GF-D8 (cell line): ENCODE results near the gene C6orf47.
A peak's percentile ranks its signal among the peaks of the same experiment; 100 is the strongest.

Source experiments
- DNase-seq: peaks from one replicate; lab custom pipeline; 2025; lab: John Stamatoyannopoulos, UW

Gene C6orf47

DNA sequence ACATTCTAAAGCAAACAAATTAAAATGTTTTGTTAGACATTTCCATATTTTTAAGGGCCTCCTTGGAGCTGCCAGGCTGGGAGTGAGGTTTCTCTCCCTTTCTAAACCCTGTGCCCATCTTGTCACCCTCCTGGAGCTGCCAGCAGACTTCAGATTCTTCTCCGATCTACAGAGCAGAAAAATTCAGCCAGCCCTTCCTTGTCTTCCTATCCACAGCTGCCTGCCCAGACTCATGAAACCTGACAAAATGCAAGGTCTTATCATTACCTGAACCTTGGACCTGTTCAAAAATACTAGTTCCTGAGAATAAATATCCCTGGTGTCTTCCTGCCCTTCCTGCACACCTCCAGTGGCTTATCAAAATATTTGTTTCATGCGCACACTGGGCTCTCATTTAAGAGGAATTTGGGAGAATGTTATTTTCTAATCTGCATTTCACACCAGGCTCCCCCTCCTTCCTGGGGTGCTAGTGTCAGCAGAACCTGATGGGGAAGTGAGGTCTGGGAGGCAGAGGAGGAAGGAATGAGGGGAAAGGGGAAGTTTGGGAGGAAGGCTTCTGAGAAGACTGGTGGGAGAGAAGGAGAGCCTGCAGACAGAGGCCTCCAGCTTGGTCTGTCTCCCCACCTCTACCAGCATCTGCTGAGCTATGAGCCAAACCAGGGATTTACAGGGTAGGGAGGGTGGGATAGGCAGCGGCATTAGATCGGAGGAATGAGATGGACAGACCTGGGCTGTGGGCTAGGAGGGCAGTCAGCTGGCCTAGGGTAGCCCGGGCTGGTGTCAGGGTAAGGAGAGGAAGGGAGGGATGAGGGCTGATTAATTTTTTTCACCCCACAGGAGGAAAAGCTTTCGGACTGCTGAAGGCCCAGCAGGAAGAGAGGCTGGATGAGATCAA lies 45.6 kb downstream of the C6orf47 start, which contains the start of gene AIF1:
AIF1 (plus strand) TSS at position 551 of the 895 bp plus-strand sequence; CDS start at position 647, 96 bp downstream.
- peak; percentile 51 for DNase-seq

DNA sequence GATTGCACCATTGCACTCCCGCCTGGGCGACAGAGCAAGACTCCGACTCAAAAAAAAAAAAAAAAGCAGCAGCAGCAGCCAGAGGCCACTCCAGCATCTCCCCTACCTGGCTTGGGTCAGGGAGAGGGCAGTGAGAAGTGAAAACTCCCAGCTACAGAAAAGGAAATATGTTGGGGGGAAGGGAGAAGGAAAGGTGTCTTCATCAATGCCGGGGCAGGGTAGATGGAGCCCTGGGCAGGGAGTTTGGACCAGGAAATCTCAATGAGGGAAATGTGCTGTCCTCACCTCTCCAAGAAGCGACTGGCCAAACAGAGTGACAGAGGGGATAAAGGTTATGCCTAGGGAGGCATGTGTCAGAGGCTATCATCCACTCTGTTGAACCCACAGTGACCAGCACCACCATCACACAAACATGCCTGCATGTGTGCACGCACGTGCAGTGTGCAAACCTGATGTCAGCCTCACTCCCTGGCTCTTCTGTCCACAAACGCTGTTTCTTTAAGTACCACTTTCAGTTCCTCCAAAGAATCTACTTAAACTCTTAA lies 46.4 kb downstream of the C6orf47 start:
- peak; percentile 24 for DNase-seq

GRCh38 chr6:31610968-31611367 lies 49.6 kb downstream of the C6orf47 start:
- DNase-seq = no peak

DNA sequence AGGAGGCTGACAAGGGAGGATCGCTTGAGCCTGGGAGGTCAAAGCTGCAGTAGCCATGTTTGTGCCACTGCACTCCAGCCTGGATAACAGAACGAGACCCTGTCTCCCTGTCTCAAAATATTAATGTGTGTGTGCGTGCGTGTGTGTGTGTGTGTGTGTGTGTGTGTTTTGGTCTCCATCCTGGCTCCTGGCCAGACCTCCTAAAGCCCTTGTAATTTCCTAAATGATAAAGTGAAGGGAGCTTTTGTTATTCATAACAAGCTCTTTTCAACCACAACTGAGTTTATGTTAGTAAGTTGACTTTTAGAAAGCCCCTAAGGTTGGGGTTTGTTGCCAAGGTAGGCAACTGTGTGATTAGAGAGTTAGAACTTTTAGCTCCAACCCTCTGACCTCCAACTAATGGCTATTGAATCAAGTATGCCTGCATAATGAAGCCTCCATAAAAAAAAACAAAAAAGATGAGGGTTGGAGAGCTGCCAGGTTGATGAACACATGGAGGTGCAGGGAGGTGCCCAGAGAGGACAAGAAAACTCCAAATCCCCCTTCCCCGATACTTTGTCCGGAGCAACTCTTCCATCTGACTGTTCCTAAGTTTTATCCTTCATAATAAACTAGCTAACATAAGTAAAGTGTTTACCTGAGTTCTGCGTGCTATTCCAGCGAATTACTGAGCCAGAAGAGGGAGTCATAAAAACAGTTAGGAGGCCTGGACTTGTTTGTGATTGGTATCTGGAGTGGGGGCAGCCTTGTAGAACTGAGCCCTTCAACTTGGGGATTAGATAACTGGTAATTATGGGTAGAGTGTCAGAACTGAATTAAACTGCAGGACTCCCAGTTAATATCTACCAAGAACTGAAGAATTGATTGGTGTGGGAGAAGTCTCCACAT lies 50.8 kb downstream of the C6orf47 start:
- DNase-seq = no peak
